Stimulated activated CD8-positive, alpha-beta memory T cell treated with anti-CD3 and anti-CD28 coated beads, Interleukin-2, amount 100 ng/mL, for 1 hour (primary cell): ENCODE measurements around the gene POU2F3.

Source experiments
- DNase-seq, 2 donors: peaks; one replicate each; pipeline ENCODE4 v3.0.0-alpha.2; 2020; ENCODE audit warnings: low read depth in 2 of 2

The POU2F3 gene

GRCh38 chr11:120210626-120211521 lies 29.1 kb upstream of the POU2F3 start, which contains the start of gene OAF:
Gene OAF (plus strand): TSS chr11:120211032. CDS start chr11:120211280, 248 bp downstream.
- DNase-seq = peak; percentile 16 to 35

GRCh38 chr11:120211522-120212258 lies 28.2 kb upstream of the POU2F3 start:
- DNase-seq = no peak

GRCh38 chr11:120212259-120212878 lies 27.6 kb upstream of the POU2F3 start:
- DNase-seq = no peak

GRCh38 chr11:120212926-120213325 lies 27.0 kb upstream of the POU2F3 start:
- no peak for DNase-seq

GRCh38 chr11:120214581-120214980 lies 25.4 kb upstream of the POU2F3 start:
- no peak for DNase-seq

DNA sequence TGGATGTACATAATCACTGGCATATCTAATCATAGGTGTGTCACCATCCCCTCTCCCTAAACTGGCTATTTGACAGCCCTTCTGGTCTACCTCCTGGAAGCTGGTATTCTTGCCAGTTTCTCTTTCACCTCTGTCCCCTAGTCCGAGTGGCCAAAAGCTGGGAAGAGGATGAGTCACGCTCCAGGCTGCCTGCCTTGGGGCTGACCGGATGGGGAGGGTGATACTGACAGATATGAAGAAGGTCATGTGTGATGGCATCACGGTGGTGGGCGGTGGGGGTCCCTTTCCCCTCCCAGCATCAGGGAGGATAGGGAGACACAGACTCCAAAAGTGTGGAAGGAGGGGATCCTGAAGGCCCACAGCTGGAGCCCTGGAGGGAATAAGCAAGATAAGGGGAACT lies 24.3 kb upstream of the POU2F3 start:
- no peak for DNase-seq

- DNase-seq = no peak
Measured at GRCh38 chr11:120216426-120217102, 23.4 kb upstream of the POU2F3 start.

DNA sequence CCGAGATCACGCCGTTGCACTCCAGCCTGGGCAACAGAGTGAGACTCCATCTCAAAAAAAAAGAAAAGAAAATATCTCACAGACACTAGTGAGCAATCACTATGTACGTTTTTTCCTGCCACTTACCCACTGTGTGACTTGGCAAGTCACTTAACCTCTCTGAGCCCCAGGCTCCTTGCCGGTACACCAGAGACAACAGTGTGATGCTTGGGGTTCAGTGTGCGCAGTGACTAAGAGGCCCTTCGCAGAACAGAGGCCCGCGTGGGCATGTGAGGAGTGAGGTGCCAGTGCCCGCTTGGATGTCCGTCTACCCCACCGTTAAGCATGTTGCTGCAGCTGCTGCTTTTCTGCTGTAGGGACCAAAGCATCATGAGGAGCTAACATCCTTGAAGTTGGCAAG lies 22.4 kb upstream of the POU2F3 start:
- DNase-seq = no peak

GRCh38 chr11:120217941-120218694 lies 21.8 kb upstream of the POU2F3 start:
- no peak for DNase-seq

DNA sequence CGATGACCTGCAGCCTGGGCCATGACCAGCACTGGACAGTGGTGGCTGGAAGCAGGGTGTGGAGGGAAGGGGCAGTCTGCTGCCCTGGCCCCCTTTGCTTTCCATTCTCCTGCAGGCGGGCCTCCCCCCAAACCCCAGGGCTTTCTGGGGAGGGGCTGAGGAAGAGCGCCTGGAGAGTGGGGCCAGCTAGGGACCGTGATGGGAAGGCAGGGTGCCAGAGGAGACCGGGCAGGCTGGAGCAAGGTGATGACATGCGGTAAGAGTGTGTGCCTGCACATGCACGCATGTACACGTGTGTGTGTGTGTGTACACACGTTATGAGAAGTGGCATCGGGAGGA lies 21.3 kb upstream of the POU2F3 start:
- DNase-seq = no peak

DNA sequence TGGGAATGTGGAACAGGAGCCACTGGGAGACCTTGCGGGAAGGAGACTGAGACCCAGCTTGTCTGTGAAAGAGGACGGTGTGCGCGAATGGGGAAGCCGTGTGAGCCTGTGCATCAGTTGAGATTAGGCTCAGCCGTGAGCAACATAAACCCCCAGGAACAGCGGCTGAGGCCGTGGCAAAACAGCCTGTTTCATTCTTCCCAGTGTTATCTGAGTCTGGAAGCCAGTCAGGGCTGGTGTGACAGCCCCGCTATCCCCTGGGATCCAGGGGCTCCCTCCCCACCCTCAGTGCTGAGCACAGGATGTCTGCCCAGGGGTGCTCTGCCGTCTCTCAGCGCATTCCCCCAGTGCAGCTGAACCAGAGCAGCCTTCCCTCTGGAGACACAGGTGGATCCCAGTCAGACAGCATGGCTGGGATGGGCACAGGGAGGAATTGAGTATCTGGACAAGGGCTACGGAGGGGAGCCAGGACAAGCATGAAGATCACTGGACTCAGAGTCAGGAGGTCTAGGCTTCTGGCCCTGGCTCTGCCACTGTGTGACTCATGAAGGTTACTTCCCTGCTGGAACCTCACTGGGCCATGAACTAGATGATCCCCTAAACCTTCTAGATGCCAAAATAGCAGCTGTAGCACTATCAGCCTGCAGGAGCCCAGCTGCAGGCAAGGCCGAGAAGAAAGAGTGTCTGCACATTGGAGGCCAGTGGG lies 20.6 kb upstream of the POU2F3 start:
- DNase-seq = no peak

DNA sequence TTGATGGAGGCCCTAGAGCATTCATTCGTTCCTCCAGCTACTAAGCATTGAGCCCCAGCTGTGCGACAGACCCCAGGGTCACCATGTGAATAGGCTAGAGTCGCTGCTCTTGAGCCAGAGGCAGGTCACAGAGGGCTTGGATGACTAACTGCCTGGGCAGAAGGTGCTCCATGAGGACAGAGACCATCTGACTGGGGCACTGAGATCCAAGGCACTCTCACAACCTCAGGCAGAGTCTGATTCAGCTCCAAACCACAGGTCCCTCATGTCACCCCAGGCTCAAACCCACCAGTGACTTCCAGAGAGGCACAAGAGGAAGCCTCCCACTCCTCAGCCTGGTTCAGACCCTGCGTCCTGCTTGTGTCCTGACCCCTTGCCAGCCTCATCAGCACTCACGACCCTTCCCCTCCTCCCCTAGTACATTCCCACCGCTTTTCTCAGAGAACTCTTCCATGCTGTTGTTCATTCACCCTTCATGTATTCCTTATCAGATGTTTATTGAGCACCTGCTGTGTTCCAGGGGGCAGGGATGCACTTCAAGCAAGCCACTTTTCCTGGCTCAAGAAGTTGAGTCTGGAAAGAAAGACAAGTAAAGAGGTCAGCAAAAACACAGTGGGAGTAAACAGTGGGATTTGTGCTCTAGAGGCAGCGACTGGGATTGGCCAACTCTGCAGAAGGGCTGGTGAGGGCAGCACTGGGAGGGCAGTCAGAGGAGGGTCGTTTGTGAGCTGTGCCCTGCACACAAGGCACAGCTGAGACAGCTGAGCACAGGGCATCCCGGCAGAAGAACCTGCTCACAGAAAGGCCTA lies 19.8 kb upstream of the POU2F3 start:
- DNase-seq = no peak

- no peak for DNase-seq
Measured at GRCh38 chr11:120220747-120221037, 19.2 kb upstream of the POU2F3 start.

DNA sequence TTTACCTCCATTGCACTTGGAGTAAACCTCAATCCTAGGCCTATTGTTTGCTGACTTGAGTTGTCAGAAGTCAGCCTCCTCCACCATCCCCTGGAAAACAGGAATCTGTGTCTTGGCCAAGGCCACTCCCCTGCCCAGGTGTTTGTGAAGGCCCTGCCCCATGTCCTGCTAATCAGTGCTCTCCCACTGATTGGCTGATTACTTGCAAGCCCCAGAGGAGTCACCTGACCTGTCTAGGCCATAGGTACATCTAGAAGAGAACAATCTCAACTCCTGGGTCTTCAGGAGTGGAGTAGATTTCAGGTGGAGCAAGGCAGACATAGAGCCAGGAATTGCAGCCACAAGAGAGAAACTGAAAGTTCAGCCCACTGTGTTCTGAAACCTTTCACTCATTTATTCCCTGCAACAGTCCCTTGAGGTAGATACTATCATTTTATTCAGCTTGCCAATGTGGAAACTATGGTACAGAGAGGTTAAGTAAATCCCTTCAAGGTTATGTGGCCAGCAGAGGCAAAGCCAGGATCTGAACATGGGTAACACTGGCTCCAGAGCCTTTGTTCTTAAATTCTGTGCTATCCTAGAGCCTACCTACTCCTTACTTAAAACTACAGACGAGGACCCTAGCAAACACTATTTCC lies 18.7 kb upstream of the POU2F3 start:
- no peak for DNase-seq

DNA sequence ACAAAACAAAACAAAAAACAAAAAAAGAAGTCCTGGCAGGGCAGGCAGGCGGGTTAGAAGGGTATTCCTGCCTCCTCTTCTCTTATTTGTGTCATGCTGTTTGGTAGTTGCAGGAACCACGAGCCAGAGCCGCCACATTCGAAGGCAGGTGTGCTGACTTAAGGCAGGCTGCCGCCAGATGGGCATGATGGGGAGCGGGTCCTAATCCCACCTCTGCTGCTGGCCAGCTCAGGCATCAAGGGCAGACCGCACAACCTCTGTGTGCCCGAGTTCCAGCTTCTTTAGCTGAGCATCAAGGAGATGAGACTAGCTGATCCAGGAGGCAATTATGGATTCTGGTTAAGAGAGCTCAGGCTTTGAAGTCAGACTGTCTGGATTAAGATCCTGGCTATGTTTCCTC lies 17.0 kb upstream of the POU2F3 start:
- no peak for DNase-seq

DNA sequence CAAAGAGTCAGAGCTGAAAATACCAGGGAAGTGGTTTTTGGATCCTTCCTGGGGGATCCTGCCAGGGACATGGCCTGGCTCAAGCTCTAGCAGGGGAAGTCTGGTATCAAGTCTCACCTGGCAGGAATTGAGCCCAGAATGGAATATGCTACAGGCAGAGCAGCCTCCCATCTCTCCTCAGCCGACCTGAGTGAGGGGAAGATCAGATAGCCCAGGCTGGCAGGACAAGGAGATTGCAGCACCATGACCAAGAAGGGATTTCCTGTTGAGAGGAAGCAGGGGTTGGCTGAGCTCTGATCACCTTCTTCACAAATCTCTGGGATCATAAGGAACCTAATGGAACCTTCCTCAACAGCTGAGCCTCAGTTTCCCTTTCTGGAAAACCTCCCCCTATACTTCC lies 16.1 kb upstream of the POU2F3 start:
- DNase-seq = no peak

- no peak for DNase-seq
Measured at GRCh38 chr11:120224361-120224760, 15.6 kb upstream of the POU2F3 start.

GRCh38 chr11:120224972-120225909 lies 14.7 kb upstream of the POU2F3 start:
- no peak for DNase-seq
